ENCODE measurements around the gene TANC1. TPM values are rescaled to one million over a fixed set of nuclear protein-coding genes. Genes with fewer than 3 reads are reported as not detected.

The TANC1 gene
- total and polyA plus RNA-seq, 2 experiments from 2014 or later = 8.2 to 12.1 TPM

GRCh38 chr2:159200498-159200897 is 232.1 kb downstream of the TANC1 start:
- no peaks in the 10 kb centered on the region for H3K9me3 ChIP-seq (ENCODE audit: low read depth)
- H3K36me3 ChIP-seq (ENCODE audit: low read depth) = peaks cover 24% of the 10 kb centered on the region; the same call in 1 of the 2 replicates
- TF ChIP-seq EZH2 (IDR thresholded peaks at IDR 0.05; ENCODE audit: insufficient read depth, poor library complexity, severe bottlenecking) (no peak), EZH2phosphoT487 (IDR thresholded peaks at IDR 0.05; ENCODE audit: insufficient read depth, low read depth) (no peak)
- H3K9me2 ChIP-seq (ENCODE audit: insufficient read depth) = no peaks in the 10 kb centered on the region
- H3K9ac ChIP-seq = no peak overlapping the region
- no peak overlapping the region for H2AFZ ChIP-seq
- 81 to 84% methylated on average over 1 of the region's 1 CpG for WGBS, 2 experiments (ENCODE audit: low coverage in 1 of 2, low lambda C conversion rate in 2 of 2, missing lambda C conversion rate in 2 of 2)
- in situ Hi-C loops (cut with MboI) = no loop called here
- H3K79me2 ChIP-seq (ENCODE audit: insufficient read depth) = no peaks in the 10 kb centered on the region
- H3K4me2 ChIP-seq (ENCODE audit: unreplicated experiment) = no peak overlapping the region
- no peak overlapping the region for H3K27ac ChIP-seq
- no peak overlapping the region for H3K4me3 ChIP-seq
- peaks cover 19% of the 10 kb centered on the region for H3K4me1 ChIP-seq (ENCODE audit: insufficient read depth)
- peaks cover 39% of the 10 kb centered on the region for H3F3A ChIP-seq (ENCODE audit: insufficient read depth)
- H3K27me3 ChIP-seq (replicated peaks; ENCODE audit: insufficient read depth) = no peaks in the 10 kb centered on the region
- H4K20me1 ChIP-seq (ENCODE audit: insufficient read depth) = no peaks in the 10 kb centered on the region
- peak; percentile 15 for DNase-seq

- in situ Hi-C loops (cut with MboI) = no loop called here
- WGBS, 2 experiments (ENCODE audit: low coverage in 1 of 2, low lambda C conversion rate in 2 of 2, missing lambda C conversion rate in 2 of 2) = 87% methylated on average over 8 of the region's 8 CpGs
- DNase-seq = peak; percentile 24
- Histone ChIP-seq H3K9ac (no peak overlapping the region; the same call in 1 of the 2 replicates), H2AFZ (no peak overlapping the region), H3F3A (ENCODE audit: insufficient read depth) (peaks cover 39% of the 10 kb centered on the region), H3K79me2 (ENCODE audit: insufficient read depth) (no peaks in the 10 kb centered on the region), H3K36me3 (ENCODE audit: low read depth) (peaks cover 24% of the 10 kb centered on the region; the same call in 1 of the 2 replicates), H3K9me3 (ENCODE audit: low read depth) (no peaks in the 10 kb centered on the region), H3K4me1 (ENCODE audit: insufficient read depth) (peaks cover 19% of the 10 kb centered on the region), H3K27ac (peak overlapping the region; percentile 76), H3K27me3 (replicated peaks; ENCODE audit: insufficient read depth) (no peaks in the 10 kb centered on the region), H3K9me2 (ENCODE audit: insufficient read depth) (no peaks in the 10 kb centered on the region), H3K4me2 (ENCODE audit: unreplicated experiment) (no peak overlapping the region), H4K20me1 (ENCODE audit: insufficient read depth) (no peaks in the 10 kb centered on the region), H3K4me3 (no peak overlapping the region)
- TF ChIP-seq EZH2 (IDR thresholded peaks at IDR 0.05; ENCODE audit: insufficient read depth, poor library complexity, severe bottlenecking) = no peak
- no peak for TF ChIP-seq EZH2phosphoT487 (IDR thresholded peaks at IDR 0.05; ENCODE audit: insufficient read depth, low read depth)
These were observed 233.1 kb downstream of the TANC1 start for GRCh38 chr2:159201360-159202063.

- 0% methylated on average over 4 of the region's 4 CpGs for WGBS, 2 experiments (ENCODE audit: low coverage in 1 of 2, low lambda C conversion rate in 2 of 2, missing lambda C conversion rate in 2 of 2)
- TF ChIP-seq EZH2phosphoT487 (IDR thresholded peaks at IDR 0.05; ENCODE audit: insufficient read depth, low read depth) = no peak
- no peak for TF ChIP-seq EZH2 (IDR thresholded peaks at IDR 0.05; ENCODE audit: insufficient read depth, poor library complexity, severe bottlenecking)
- Histone ChIP-seq H3K9ac (peak overlapping the region; percentile 41), H3K27me3 (replicated peaks; ENCODE audit: insufficient read depth) (no peaks in the 10 kb centered on the region), H3K9me2 (ENCODE audit: insufficient read depth) (no peaks in the 10 kb centered on the region), H2AFZ (no peak overlapping the region), H4K20me1 (ENCODE audit: insufficient read depth) (no peaks in the 10 kb centered on the region), H3K4me3 (peak overlapping the region; percentile 28; the same call in 1 of the 2 replicates), H3F3A (ENCODE audit: insufficient read depth) (peaks cover 39% of the 10 kb centered on the region), H3K27ac (peak overlapping the region; percentile 76), H3K36me3 (ENCODE audit: low read depth) (peaks cover 14% of the 10 kb centered on the region; the same call in 1 of the 2 replicates), H3K4me2 (ENCODE audit: unreplicated experiment) (peak overlapping the region; percentile 66), H3K9me3 (ENCODE audit: low read depth) (no peaks in the 10 kb centered on the region), H3K4me1 (ENCODE audit: insufficient read depth) (peaks cover 19% of the 10 kb centered on the region), H3K79me2 (ENCODE audit: insufficient read depth) (no peaks in the 10 kb centered on the region)
- DNase-seq = peak; percentile 99
- in situ Hi-C loops (cut with MboI) = no loop called here
These were observed 234.2 kb downstream of the TANC1 start for GRCh38 chr2:159202568-159203071.

GRCh38 chr2:159204381-159205144 is 236.1 kb downstream of the TANC1 start:
- 92 to 93% methylated on average over 15 of the region's 15 CpGs for WGBS, 2 experiments (ENCODE audit: low coverage in 1 of 2, low lambda C conversion rate in 2 of 2, missing lambda C conversion rate in 2 of 2)
- Histone ChIP-seq H3K9me3 (ENCODE audit: low read depth) (no peaks in the 10 kb centered on the region), H4K20me1 (ENCODE audit: insufficient read depth) (no peaks in the 10 kb centered on the region), H3K4me1 (ENCODE audit: insufficient read depth) (peaks cover 19% of the 10 kb centered on the region), H3K79me2 (ENCODE audit: insufficient read depth) (no peaks in the 10 kb centered on the region), H3F3A (ENCODE audit: insufficient read depth) (peaks cover 36% of the 10 kb centered on the region), H3K9me2 (ENCODE audit: insufficient read depth) (no peaks in the 10 kb centered on the region), H3K4me2 (ENCODE audit: unreplicated experiment) (no peak overlapping the region), H3K4me3 (no peak overlapping the region), H2AFZ (no peak overlapping the region), H3K36me3 (ENCODE audit: low read depth) (no peaks in the 10 kb centered on the region; the same call in 1 of the 2 replicates), H3K27ac (no peak overlapping the region), H3K27me3 (replicated peaks; ENCODE audit: insufficient read depth) (no peaks in the 10 kb centered on the region), H3K9ac (no peak overlapping the region)
- in situ Hi-C loops (cut with MboI) = no loop called here
- DNase-seq = no peak
- TF ChIP-seq EZH2phosphoT487 (IDR thresholded peaks at IDR 0.05; ENCODE audit: insufficient read depth, low read depth) = no peak
- TF ChIP-seq EZH2 (IDR thresholded peaks at IDR 0.05; ENCODE audit: insufficient read depth, poor library complexity, severe bottlenecking) = no peak

All from GM23248 (cell line).